A673 (cell line): ENCODE data around the gene TENM3. TPM values are rescaled to one million over a fixed set of nuclear protein-coding genes. Genes with fewer than 3 reads are reported as not detected.

Source experiments
- BruUV-seq: library from RNA; stranded (reverse); fragments of 400-500 nt; replicated peaks from 2 replicates; lab custom pipeline; 2021; lab: Mats Ljungman, UMichigan
- CTCF ChIA-PET: fragments of 300-600 bp; sonication (Branson Sonifier 250); formaldehyde crosslinking; loops from one replicate; lab custom pipeline; 2022; ENCODE audit warnings: antibody characterized with exemption; lab: Charles Lee
- POLR2A ChIA-PET: fragments of 300-600 bp; sonication (Branson Sonifier 250); formaldehyde crosslinking; loops from one replicate; lab custom pipeline; 2022; ENCODE audit warnings: antibody characterized with exemption; ENCODE audit not compliant: low non-redundant PET; lab: Charles Lee
- DNase-seq: peaks from one replicate; pipeline ENCODE4 v3.0.0-alpha.2; 2015; ENCODE audit warnings: low spot score
- H3K27ac ChIP-seq: fragments of 200-600 bp; sonication (generic); 2 replicates; pipeline ENCODE4 v1.5.1; 2016; ENCODE audit warnings: mixed run types, low read depth, mild to moderate bottlenecking, mixed read lengths, antibody characterized with exemption, low read length; ENCODE audit not compliant: poor library complexity, severe bottlenecking
- H3K27me3 ChIP-seq: fragments of 200-600 bp; sonication (generic); replicated peaks from 2 replicates; pipeline ENCODE4 v1.6.1; 2017; ENCODE audit warnings: mixed run types, low read depth, mild to moderate bottlenecking, mixed read lengths, antibody characterized with exemption, low read length; ENCODE audit not compliant: insufficient read depth, poor library complexity
- H3K36me3 ChIP-seq: fragments of 200-600 bp; sonication (generic); 2 replicates; pipeline ENCODE4 v1.6.1; 2016; ENCODE audit warnings: mixed run types, mild to moderate bottlenecking, mixed read lengths, antibody characterized with exemption, low read length; ENCODE audit not compliant: insufficient read depth, poor library complexity, severe bottlenecking
- H3K4me1 ChIP-seq: fragments of 200-600 bp; sonication (generic); 2 replicates; pipeline ENCODE4 v1.6.1; 2017; ENCODE audit warnings: mixed run types, mild to moderate bottlenecking, mixed read lengths, antibody characterized with exemption, low read length; ENCODE audit not compliant: insufficient read depth, poor library complexity, severe bottlenecking
- H3K4me3 ChIP-seq: fragments of 200-600 bp; sonication (generic); 2 replicates; pipeline ENCODE4 v1.5.1; 2016; ENCODE audit warnings: low read depth, mixed run types, mild to moderate bottlenecking, mixed read lengths, low read length; ENCODE audit not compliant: poor library complexity, severe bottlenecking
- H3K9me3 ChIP-seq: fragments of 200-600 bp; sonication (generic); 2 replicates; pipeline ENCODE4 v1.6.1; 2016; ENCODE audit warnings: mixed run types, low read depth, mild to moderate bottlenecking, mixed read lengths, antibody characterized with exemption, low read length; ENCODE audit not compliant: poor library complexity, severe bottlenecking
- EZH2 ChIP-seq: fragments of 200-600 bp; sonication (generic); IDR thresholded peaks from 2 replicates; pipeline ENCODE4 v1.6.1; 2017; ENCODE audit warnings: borderline replicate concordance, low read depth, mild to moderate bottlenecking, mixed read lengths, antibody characterized with exemption, low read length; ENCODE audit not compliant: poor library complexity, severe bottlenecking
- intact Hi-C: fragments of 100-400 bp; cut with micrococcal nuclease; formaldehyde crosslinking; loops from one replicate; pipeline ENCODE4 v1.10.0; 2022; ENCODE audit not compliant: unreplicated experiment
- total RNA-seq: library from RNA; stranded (reverse); gene quantifications from 2 replicates; pipeline ENCODE4 v1.2.3, GENCODE V29; 2021
- TF ChIP-seq, protein P1 (sequence below): fragments of 300-800, 200-600 bp; sonication (generic); conservative IDR thresholded peaks from 2 replicates; pipeline ENCODE4 v1.5.1; 2017; ENCODE audit warnings: low read depth, mild to moderate bottlenecking, antibody characterized with exemption, low read length, moderate library complexity, mixed read lengths

The TENM3 gene
- total RNA-seq, 1 experiment from 2014 or later: 26.4 TPM

DNA sequence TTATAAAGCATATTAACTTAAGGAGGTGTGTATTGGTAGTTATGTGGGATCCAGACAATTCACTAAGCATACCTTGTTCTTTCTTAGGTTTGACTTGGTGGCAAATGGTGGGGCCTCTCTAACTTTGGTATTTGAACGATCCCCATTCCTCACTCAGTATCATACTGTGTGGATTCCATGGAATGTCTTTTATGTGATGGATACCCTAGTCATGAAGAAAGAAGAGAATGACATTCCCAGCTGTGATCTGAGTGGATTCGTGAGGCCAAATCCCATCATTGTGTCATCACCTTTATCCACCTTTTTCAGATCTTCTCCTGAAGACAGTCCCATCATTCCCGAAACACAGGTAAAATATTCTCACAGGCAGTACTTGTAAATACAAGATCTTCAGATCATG, 487.6 kb downstream of the TENM3 start:
- POLR2A ChIA-PET: no interaction called here
- peaks cover 19% of the 10 kb centered on the region for H3K4me1 ChIP-seq
- BruUV-seq: no TSS peak
- no peaks in the 10 kb centered on the region for H3K9me3 ChIP-seq
- CTCF ChIA-PET: no interaction called here
- no peak overlapping the region for H3K4me3 ChIP-seq
- intact Hi-C loops: no loop called here
- H3K36me3 ChIP-seq: no peaks in the 10 kb centered on the region
- H3K27me3 ChIP-seq: no peaks in the 10 kb centered on the region
- TF ChIP-seq EZH2: no peak
- TF ChIP-seq, protein P1, sequence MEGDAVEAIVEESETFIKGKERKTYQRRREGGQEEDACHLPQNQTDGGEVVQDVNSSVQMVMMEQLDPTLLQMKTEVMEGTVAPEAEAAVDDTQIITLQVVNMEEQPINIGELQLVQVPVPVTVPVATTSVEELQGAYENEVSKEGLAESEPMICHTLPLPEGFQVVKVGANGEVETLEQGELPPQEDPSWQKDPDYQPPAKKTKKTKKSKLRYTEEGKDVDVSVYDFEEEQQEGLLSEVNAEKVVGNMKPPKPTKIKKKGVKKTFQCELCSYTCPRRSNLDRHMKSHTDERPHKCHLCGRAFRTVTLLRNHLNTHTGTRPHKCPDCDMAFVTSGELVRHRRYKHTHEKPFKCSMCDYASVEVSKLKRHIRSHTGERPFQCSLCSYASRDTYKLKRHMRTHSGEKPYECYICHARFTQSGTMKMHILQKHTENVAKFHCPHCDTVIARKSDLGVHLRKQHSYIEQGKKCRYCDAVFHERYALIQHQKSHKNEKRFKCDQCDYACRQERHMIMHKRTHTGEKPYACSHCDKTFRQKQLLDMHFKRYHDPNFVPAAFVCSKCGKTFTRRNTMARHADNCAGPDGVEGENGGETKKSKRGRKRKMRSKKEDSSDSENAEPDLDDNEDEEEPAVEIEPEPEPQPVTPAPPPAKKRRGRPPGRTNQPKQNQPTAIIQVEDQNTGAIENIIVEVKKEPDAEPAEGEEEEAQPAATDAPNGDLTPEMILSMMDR: no peak
- no peak overlapping the region for H3K27ac ChIP-seq
- no peak for DNase-seq

GRCh38 chr4:182736207-182736606, 493.0 kb downstream of the TENM3 start:
- no peak overlapping the region for H3K4me3 ChIP-seq
- TF ChIP-seq, protein P1: no peak
- TF ChIP-seq EZH2: no peak
- no peak for DNase-seq
- no peaks in the 10 kb centered on the region for H3K4me1 ChIP-seq
- BruUV-seq: no TSS peak
- no peaks in the 10 kb centered on the region for H3K9me3 ChIP-seq
- no peaks in the 10 kb centered on the region for H3K36me3 ChIP-seq
- H3K27me3 ChIP-seq: no peaks in the 10 kb centered on the region
- H3K27ac ChIP-seq: no peak overlapping the region
- ChIA-PET POLR2A (no interaction called here), CTCF (no interaction called here)
- intact Hi-C loops: no loop called here

DNA sequence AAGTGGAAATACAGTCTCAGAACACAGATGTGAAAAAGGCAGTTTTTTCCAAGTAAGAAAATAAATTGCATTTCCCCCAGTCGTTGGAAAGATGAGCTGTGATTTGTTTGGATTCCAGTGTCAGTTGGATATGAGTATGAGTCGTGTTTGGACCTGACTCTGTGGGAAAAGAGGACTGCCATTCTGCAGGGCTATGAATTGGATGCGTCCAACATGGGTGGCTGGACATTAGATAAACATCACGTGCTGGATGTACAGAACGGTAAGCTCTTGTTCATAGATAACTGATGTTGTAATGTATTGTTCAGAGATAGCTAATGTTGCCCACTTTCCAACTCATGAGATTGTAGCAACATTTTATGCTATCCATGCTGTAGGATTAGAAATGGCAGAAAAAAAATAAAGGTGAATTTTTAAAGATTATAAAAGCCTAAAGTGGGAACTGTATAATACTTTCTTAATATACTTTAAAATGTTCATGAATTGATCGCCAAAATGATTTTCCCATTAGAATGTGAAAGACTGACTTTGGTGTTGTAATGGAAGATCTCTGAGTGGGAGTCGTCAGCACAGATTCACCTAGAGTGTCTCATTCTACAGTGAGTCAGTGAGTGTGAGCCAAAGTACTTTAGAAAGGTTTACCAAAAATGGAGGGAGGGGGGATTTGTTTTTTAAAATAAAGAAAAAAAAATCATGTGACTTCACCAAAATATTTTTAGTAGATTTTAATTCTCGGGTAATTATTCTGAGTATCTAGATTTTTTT, 495.3 kb downstream of the TENM3 start:
- Histone ChIP-seq H3K27ac (no peak overlapping the region), H3K9me3 (no peaks in the 10 kb centered on the region), H3K4me3 (no peak overlapping the region), H3K36me3 (no peaks in the 10 kb centered on the region), H3K4me1 (no peaks in the 10 kb centered on the region), H3K27me3 (no peaks in the 10 kb centered on the region)
- ChIA-PET POLR2A (no interaction called here), CTCF (no interaction called here)
- intact Hi-C loops: no loop called here
- no TSS peak for BruUV-seq
- DNase-seq: no peak
- no peak for TF ChIP-seq EZH2
- TF ChIP-seq, protein P1: no peak
